Tibial nerve (tissue), 4 donors: ENCODE measurements around the gene UTP4. TPM values are rescaled to one million over a fixed set of nuclear protein-coding genes. Genes with fewer than 3 reads are reported as not detected.

Experiments used
- DNase-seq, 2 donors: peaks; one replicate each; pipeline ENCODE4 v3.0.0-alpha.2; 2019; ENCODE audit warnings: low spot score in 2 of 2
- H3K27ac ChIP-seq, 4 donors: fragments of 200-600 bp; sonication (generic) in 3 of 4; one replicate each; pipeline ENCODE4 v1.5.1; 2017 to 2019; ENCODE audit warnings: mild to moderate bottlenecking in 1 of 4
- H3K27me3 ChIP-seq, 2 donors: fragments of 200-600 bp; sonication (generic) in 1 of 2; one replicate each; pipeline versions ENCODE4 v1.5.1 to v1.6.0; 2017 to 2019
- H3K36me3 ChIP-seq, 3 donors: fragments of 200-600 bp; sonication (generic); one replicate each; pipeline ENCODE4 v1.5.1; 2018 to 2019
- H3K4me1 ChIP-seq, 4 donors: fragments of 200-600 bp; sonication (generic) in 3 of 4; one replicate each; pipeline ENCODE4 v1.5.1; 2017 to 2019
- H3K4me3 ChIP-seq, 4 donors: fragments of 200-600 bp; sonication (generic) in 3 of 4; one replicate each; pipeline ENCODE4 v1.5.1; 2017 to 2019; ENCODE audit warnings: mild to moderate bottlenecking in 1 of 4, moderate library complexity in 1 of 4
- H3K9me3 ChIP-seq, 4 donors: fragments of 200-600 bp; sonication (generic) in 3 of 4; one replicate each; pipeline ENCODE4 v1.5.1; 2017 to 2019
- EP300 ChIP-seq, 2 donors: sonication (generic); formaldehyde crosslinking; IDR thresholded peaks; one replicate each; pipeline ENCODE4 v1.6.1; 2017; ENCODE audit warnings: antibody characterized with exemption in 2 of 2, mild to moderate bottlenecking in 1 of 2
- POLR2A ChIP-seq, 2 donors: fragments of 450-650 bp; IDR thresholded peaks; one replicate each; pipeline ENCODE4 v1.6.1; 2017; ENCODE audit warnings: antibody characterized with exemption in 2 of 2, mild to moderate bottlenecking in 2 of 2, moderate library complexity in 2 of 2
- WGBS, 2 donors: methylation state at CpG; one replicate each; pipeline ENCODE4 v1.1.5; 2018; 5-methylcytosine and 5-hydroxymethylcytosine counted together
- total RNA-seq, 4 donors: library from RNA; depleted of rRNA; stranded (reverse); fragments of >200 nt; gene quantifications; one replicate each; pipeline ENCODE4 v1.1.0, GENCODE V29; 2016
- TF ChIP-seq, protein P1 (sequence below), 5 experiments: fragments of 200-600 bp in 3 of 5; fragments of 450-650 bp in 2 of 5; sonication (generic) in 3 of 5; IDR thresholded peaks; one replicate each; pipeline ENCODE4 v1.5.1; 2016 to 2019; ENCODE audit warnings: antibody characterized with exemption in 5 of 5, mild to moderate bottlenecking in 3 of 5, moderate library complexity in 2 of 5

The UTP4 gene
- total RNA-seq, 4 donors from 2014 or later: 17.6 to 48.0 (median 24.1) TPM

GRCh38 chr16:69166946-69167930 is 34.8 kb downstream of the UTP4 start:
- Histone ChIP-seq H3K27me3 (no peaks in the 10 kb centered on the region), H3K4me1 (peaks cover 0 to 22% (median 10%) of the 10 kb centered on the region in 4 donors), H3K27ac (no peak overlapping the region), H3K9me3 (no peaks in the 10 kb centered on the region), H3K4me3 (no peak overlapping the region), H3K36me3 (peaks cover 0 to 71% (median 0%) of the 10 kb centered on the region in 3 donors)
- TF ChIP-seq, protein P1, sequence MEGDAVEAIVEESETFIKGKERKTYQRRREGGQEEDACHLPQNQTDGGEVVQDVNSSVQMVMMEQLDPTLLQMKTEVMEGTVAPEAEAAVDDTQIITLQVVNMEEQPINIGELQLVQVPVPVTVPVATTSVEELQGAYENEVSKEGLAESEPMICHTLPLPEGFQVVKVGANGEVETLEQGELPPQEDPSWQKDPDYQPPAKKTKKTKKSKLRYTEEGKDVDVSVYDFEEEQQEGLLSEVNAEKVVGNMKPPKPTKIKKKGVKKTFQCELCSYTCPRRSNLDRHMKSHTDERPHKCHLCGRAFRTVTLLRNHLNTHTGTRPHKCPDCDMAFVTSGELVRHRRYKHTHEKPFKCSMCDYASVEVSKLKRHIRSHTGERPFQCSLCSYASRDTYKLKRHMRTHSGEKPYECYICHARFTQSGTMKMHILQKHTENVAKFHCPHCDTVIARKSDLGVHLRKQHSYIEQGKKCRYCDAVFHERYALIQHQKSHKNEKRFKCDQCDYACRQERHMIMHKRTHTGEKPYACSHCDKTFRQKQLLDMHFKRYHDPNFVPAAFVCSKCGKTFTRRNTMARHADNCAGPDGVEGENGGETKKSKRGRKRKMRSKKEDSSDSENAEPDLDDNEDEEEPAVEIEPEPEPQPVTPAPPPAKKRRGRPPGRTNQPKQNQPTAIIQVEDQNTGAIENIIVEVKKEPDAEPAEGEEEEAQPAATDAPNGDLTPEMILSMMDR (IDR thresholded peaks at IDR 0.05): no peak
- TF ChIP-seq POLR2A (IDR thresholded peaks at IDR 0.05) (no peak), EP300 (IDR thresholded peaks at IDR 0.05) (no peak)
- 78 to 81% methylated on average over 7 of the region's 7 CpGs for WGBS, 2 donors
- DNase-seq: no peak

DNA sequence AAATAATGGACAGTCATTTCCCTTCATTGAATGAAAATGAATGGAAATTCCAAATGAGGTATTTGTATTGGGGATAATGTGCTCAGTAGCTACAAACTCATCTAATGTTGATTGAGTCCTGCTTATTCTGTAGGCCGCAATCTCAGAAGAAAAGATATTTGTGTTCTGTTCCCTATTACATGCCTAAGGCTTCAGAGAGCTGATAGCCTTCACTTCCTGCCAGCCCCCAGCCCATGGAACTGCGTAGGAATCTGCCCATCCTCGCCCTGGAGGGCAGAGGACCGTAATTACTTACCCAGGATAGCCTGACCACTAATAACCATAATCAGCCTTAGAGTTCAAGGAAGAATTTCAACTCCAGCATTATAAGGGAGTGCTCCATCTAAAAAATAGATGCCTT is 36.6 kb downstream of the UTP4 start:
- DNase-seq: no peak
- Histone ChIP-seq H3K27ac (peak overlapping the region in 1 of 4 donors; percentile 5), H3K4me1 (peaks cover 0 to 36% (median 19%) of the 10 kb centered on the region in 4 donors), H3K36me3 (peaks cover 0 to 53% (median 0%) of the 10 kb centered on the region in 3 donors), H3K4me3 (no peak overlapping the region), H3K9me3 (no peaks in the 10 kb centered on the region), H3K27me3 (no peaks in the 10 kb centered on the region)
- TF ChIP-seq EP300 (IDR thresholded peaks at IDR 0.05): no peak
- no peak for TF ChIP-seq POLR2A (IDR thresholded peaks at IDR 0.05)
- TF ChIP-seq, protein P1 (IDR thresholded peaks at IDR 0.05): no peak
- WGBS, 2 donors: 74 to 79% methylated on average over 4 of the region's 4 CpGs

DNA sequence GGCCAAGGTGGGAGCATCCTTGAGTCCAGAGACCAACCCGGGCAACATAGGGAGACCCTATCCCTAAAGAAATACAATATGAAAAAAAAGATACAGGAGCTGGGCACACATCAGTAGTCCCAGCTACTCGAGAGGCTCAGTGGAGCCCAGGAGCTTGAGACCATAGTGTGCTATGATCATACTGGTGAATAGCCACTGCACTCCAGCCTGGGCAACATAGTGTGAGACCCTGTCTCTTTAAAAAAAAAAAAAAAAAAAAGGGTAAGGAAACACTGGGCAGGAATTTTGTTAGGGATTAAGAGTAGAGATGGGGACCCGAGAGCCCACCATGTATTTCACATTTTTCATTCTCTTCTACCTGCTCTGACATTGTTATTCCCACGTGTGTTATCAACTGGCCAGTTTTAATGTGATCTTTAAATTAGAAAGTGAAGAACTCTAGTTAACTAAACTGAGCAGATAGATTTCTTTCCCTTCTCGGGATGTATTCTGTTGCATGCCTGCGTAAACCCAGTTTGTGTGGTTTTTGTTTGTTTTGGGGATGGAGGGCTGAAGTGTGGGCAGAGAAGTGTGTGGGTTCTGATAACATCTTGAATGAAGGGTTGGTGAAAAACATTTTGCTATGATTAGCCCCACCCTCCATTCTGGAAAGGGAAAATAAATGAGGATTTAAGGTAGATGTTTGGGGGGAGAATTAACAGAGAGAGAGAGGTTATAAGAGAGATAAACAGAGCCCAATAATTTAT is 37.3 kb downstream of the UTP4 start:
- no peak for TF ChIP-seq POLR2A (IDR thresholded peaks at IDR 0.05)
- TF ChIP-seq EP300 (IDR thresholded peaks at IDR 0.05): no peak
- TF ChIP-seq, protein P1 (IDR thresholded peaks at IDR 0.05): no peak
- H3K36me3 ChIP-seq: peaks cover 0 to 47% (median 0%) of the 10 kb centered on the region in 3 donors
- no peaks in the 10 kb centered on the region for H3K27me3 ChIP-seq
- no peak overlapping the region for H3K4me3 ChIP-seq
- 76 to 77% methylated on average over 6 of the region's 6 CpGs for WGBS, 2 donors
- H3K27ac ChIP-seq: peak overlapping the region in 1 of 4 donors; percentile 6
- no peaks in the 10 kb centered on the region for H3K9me3 ChIP-seq
- peaks cover 0 to 44% (median 24%) of the 10 kb centered on the region in 4 donors for H3K4me1 ChIP-seq
- DNase-seq: no peak

DNA sequence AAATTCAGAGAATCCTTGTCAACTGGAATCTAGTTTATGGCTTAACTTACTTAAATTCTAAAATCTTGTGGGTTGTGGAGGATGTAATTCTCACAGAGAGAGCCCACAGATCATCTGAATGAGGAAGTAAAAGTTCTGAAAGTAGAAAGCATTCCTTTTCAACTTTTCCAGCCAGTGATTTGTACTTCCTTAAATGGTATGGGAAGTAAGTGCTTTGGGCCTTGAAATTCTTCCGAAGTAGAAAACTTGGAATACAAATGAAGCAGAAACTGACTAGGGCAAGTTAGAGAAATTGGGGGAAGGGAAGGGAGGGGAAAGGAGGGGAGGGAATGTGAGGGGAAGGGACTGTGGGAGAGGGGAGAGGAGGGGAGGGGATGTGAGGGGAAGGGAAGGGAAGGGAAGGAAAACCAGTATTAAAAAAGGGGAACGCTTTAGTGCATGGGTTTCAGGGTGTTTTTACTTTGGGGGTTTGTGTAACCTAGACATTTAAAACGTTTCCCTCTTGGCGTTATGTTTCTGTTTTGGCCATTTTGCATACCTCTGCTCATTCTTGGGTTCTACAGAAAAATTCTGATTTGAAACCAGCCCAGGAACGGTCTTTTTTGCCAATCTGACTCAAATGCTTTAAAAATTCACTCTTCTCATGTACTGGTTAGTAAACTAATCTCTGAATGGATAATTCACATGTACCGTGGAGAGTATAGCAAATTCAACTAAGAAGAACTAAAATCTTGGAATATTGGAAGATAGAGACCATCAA is 39.1 kb downstream of the UTP4 start:
- 14 to 15% methylated on average over 6 of the region's 6 CpGs for WGBS, 2 donors
- H3K4me3 ChIP-seq: no peak overlapping the region
- no peaks in the 10 kb centered on the region for H3K9me3 ChIP-seq
- H3K4me1 ChIP-seq: peaks cover 0 to 51% (median 30%) of the 10 kb centered on the region in 4 donors
- no peaks in the 10 kb centered on the region for H3K27me3 ChIP-seq
- peak overlapping the region in 3 of 4 donors; percentile 69 to 93 (median 80) for H3K27ac ChIP-seq
- H3K36me3 ChIP-seq: peaks cover 0 to 30% (median 0%) of the 10 kb centered on the region in 3 donors
- DNase-seq: no peak
- peak in 1 of 2 donors; percentile 9 for TF ChIP-seq EP300 (IDR thresholded peaks at IDR 0.05)
- TF ChIP-seq, protein P1 (IDR thresholded peaks at IDR 0.05): no peak
